PC-9 (cell line): ENCODE results near the gene RLN3. TPM values are rescaled to one million over a fixed set of nuclear protein-coding genes. Genes with fewer than 3 reads are reported as not detected.

Experiments
- BruUV-seq: library from RNA; stranded (reverse); fragments of 400-500 nt; replicated peaks from 2 replicates; lab custom pipeline; 2021; lab: Mats Ljungman, UMichigan
- CTCF ChIA-PET: fragments of 300-600 bp; sonication (Branson Sonifier 250); formaldehyde crosslinking; loops from one replicate; lab custom pipeline; 2022; ENCODE audit warnings: antibody characterized with exemption; lab: Charles Lee
- POLR2A ChIA-PET: fragments of 300-600 bp; sonication (Branson Sonifier 250); formaldehyde crosslinking; loops from one replicate; lab custom pipeline; 2022; ENCODE audit warnings: antibody characterized with exemption; ENCODE audit not compliant: unreplicated experiment; lab: Charles Lee
- DNase-seq, 2 experiments: peaks; one replicate each; pipeline versions ENCODE4 v3.0.0 to v3.0.0-alpha.2; 2015 to 2022; ENCODE audit warnings: mixed read lengths in 1 of 2
- H2AFZ ChIP-seq: fragments of 200-600 bp; sonication (generic); 2 replicates; pipeline ENCODE4 v1.8.1; 2017; ENCODE audit warnings: antibody characterized with exemption
- H3F3A ChIP-seq: fragments of 200-600 bp; sonication (generic); 2 replicates; pipeline ENCODE4 v1.8.1; 2017; ENCODE audit warnings: antibody characterized with exemption, mild to moderate bottlenecking, low read depth; ENCODE audit not compliant: insufficient read depth
- H3K27ac ChIP-seq: fragments of 200-600 bp; sonication (generic); 2 replicates; pipeline ENCODE4 v1.6.1; 2016; ENCODE audit warnings: mixed run types
- H3K27me3 ChIP-seq: fragments of 200-600 bp; sonication (generic); 2 replicates; pipeline ENCODE4 v1.6.1; 2016; ENCODE audit warnings: low read depth, mixed run types; ENCODE audit not compliant: insufficient read depth
- H3K36me3 ChIP-seq: fragments of 200-600 bp; sonication (generic); 2 replicates; pipeline ENCODE4 v1.6.1; 2016; ENCODE audit warnings: low read depth, mixed run types
- H3K4me1 ChIP-seq: fragments of 200-600 bp; sonication (generic); replicated peaks from 2 replicates; pipeline ENCODE4 v1.6.1; 2016; ENCODE audit warnings: mixed run types; ENCODE audit not compliant: insufficient read depth
- H3K4me2 ChIP-seq: fragments of 200-600 bp; sonication (generic); 2 replicates; pipeline ENCODE4 v1.6.1; 2017; ENCODE audit warnings: mixed run types
- H3K4me3 ChIP-seq: fragments of 200-600 bp; sonication (generic); 2 replicates; pipeline ENCODE4 v1.6.1; 2016; ENCODE audit warnings: mixed run types
- H3K79me2 ChIP-seq: fragments of 200-600 bp; sonication (generic); 2 replicates; pipeline ENCODE4 v1.6.1; 2017; ENCODE audit warnings: low read depth, mixed run types
- H3K9me2 ChIP-seq: fragments of 200-600 bp; sonication (generic); 2 replicates; pipeline ENCODE4 v1.8.1; 2017; ENCODE audit warnings: mild to moderate bottlenecking; ENCODE audit not compliant: insufficient read depth
- H3K9me3 ChIP-seq: fragments of 200-600 bp; sonication (generic); 2 replicates; pipeline ENCODE4 v1.8.1; 2016; ENCODE audit warnings: low read depth; ENCODE audit not compliant: insufficient read depth
- H4K20me1 ChIP-seq: fragments of 200-600 bp; sonication (generic); 2 replicates; pipeline ENCODE4 v1.8.1; 2017; ENCODE audit not compliant: insufficient read depth
- EZH2 ChIP-seq: fragments of 200-600 bp; sonication (generic); IDR thresholded peaks from 2 replicates; pipeline ENCODE4 v1.8.0; 2017; ENCODE audit warnings: antibody characterized with exemption, low read depth
- intact Hi-C: fragments of 100-400 bp; cut with micrococcal nuclease; formaldehyde crosslinking; loops from one replicate; pipeline ENCODE4 v1.10.0; 2022; ENCODE audit not compliant: unreplicated experiment
- total RNA-seq: library from RNA; stranded (reverse); gene quantifications from 2 replicates; pipeline ENCODE4 v1.2.3, GENCODE V29; 2021
- TF ChIP-seq, protein P1 (sequence below): fragments of 200-600 bp; sonication (generic); conservative IDR thresholded peaks from 2 replicates; pipeline ENCODE4 v1.6.1; 2017; ENCODE audit warnings: mixed run types, antibody characterized with exemption, mild to moderate bottlenecking, moderate library complexity

RLN3 gene
- total RNA-seq, 1 experiment from 2014 or later = not detected

GRCh38 chr19:14073925-14074838 is 46.2 kb downstream of the RLN3 start:
- TF ChIP-seq, protein P1, sequence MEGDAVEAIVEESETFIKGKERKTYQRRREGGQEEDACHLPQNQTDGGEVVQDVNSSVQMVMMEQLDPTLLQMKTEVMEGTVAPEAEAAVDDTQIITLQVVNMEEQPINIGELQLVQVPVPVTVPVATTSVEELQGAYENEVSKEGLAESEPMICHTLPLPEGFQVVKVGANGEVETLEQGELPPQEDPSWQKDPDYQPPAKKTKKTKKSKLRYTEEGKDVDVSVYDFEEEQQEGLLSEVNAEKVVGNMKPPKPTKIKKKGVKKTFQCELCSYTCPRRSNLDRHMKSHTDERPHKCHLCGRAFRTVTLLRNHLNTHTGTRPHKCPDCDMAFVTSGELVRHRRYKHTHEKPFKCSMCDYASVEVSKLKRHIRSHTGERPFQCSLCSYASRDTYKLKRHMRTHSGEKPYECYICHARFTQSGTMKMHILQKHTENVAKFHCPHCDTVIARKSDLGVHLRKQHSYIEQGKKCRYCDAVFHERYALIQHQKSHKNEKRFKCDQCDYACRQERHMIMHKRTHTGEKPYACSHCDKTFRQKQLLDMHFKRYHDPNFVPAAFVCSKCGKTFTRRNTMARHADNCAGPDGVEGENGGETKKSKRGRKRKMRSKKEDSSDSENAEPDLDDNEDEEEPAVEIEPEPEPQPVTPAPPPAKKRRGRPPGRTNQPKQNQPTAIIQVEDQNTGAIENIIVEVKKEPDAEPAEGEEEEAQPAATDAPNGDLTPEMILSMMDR = peak; percentile 38; the same call in 1 of the 2 replicates
- no peak for TF ChIP-seq EZH2
- intact Hi-C loops = loop anchor here (2.0 to 5.0 kb wide), 3 partner anchors 42 to 477 kb away; partner anchors contain the start of genes IL27RA and RFX1
- Histone ChIP-seq H3K27me3 (no peaks in the 10 kb centered on the region), H3K4me1 (0 out of 2 replicates have a peak, but pooled peaks cover 10% of the 10 kb centered on the region), H3K79me2 (no peaks in the 10 kb centered on the region), H3K9me2 (no peaks in the 10 kb centered on the region), H3K4me3 (peak overlapping the region; percentile 72), H4K20me1 (no peaks in the 10 kb centered on the region), H3K4me2 (peak overlapping the region; percentile 93), H3K36me3 (no peaks in the 10 kb centered on the region), H2AFZ (peak overlapping the region; percentile 83), H3K27ac (no peak overlapping the region), H3F3A (peaks cover 29% of the 10 kb centered on the region), H3K9me3 (no peaks in the 10 kb centered on the region)
- POLR2A ChIA-PET = interaction anchor here (0.5 kb wide), 1 partner anchor 212 kb away, joined by 8 read pairs; no protein-coding TSS in a partner anchor
- CTCF ChIA-PET = interaction anchor here (0.9 to 1.3 kb wide), 2 partner anchors 181 to 194 kb away, joined by 5 to 6 read pairs; no protein-coding TSS in a partner anchor
- DNase-seq = peak; percentile 39 to 50
- TSS peak; percentile 53 for BruUV-seq

DNA sequence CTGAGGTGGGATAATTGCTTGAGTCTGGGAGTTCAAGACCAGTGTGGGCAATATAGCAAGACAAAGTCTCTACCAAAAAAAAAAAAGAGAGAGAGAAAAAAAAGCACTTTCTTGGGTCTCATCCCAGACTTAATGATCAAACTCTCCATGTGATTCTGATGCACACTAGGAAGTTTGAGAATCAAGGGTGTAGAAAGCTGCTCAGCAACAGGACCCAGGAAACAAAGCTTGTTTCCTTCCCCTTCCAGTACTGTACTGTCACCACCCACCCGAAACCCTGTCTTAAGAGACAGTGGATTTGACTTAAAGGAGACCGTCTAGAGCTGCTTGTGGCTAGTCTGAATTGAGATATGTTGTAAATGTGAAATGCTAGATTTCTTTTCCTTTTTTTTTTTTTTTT is 50.5 kb downstream of the RLN3 start:
- intact Hi-C loops = no loop called here
- no peaks in the 10 kb centered on the region for H3K9me2 ChIP-seq
- H2AFZ ChIP-seq = no peak overlapping the region
- H3K4me1 ChIP-seq = peaks cover 26% of the 10 kb centered on the region
- H4K20me1 ChIP-seq = no peaks in the 10 kb centered on the region
- no peaks in the 10 kb centered on the region for H3K36me3 ChIP-seq
- CTCF ChIA-PET = interaction anchor here (0.6 to 0.7 kb wide), 4 partner anchors 54 to 304 kb away, joined by 4 to 7 read pairs (median 6); partner anchors contain the start of genes ASF1B and C19orf53
- H3K9me3 ChIP-seq = no peaks in the 10 kb centered on the region
- TF ChIP-seq, protein P1 = no peak
- TF ChIP-seq EZH2 = no peak
- peaks cover 14% of the 10 kb centered on the region for H3K79me2 ChIP-seq
- no TSS peak for BruUV-seq
- H3F3A ChIP-seq = peaks cover 15% of the 10 kb centered on the region; the same call in 1 of the 2 replicates
- H3K4me3 ChIP-seq = no peak overlapping the region
- H3K27ac ChIP-seq = no peak overlapping the region
- DNase-seq = no peak
- H3K27me3 ChIP-seq = no peaks in the 10 kb centered on the region
- POLR2A ChIA-PET = interaction anchor here (0.5 to 0.6 kb wide), 2 partner anchors 71 to 155 kb away, joined by 3 to 6 read pairs; no protein-coding TSS in a partner anchor
- H3K4me2 ChIP-seq = no peak overlapping the region

Other genes with a start within 250 kb of the RLN3 start
- gene ZSWIM4, start 232.7 kb upstream of the RLN3 start, total RNA-seq = 15.2 and 15.8 TPM in 2 replicates
- gene NANOS3, start 151.0 kb upstream of the RLN3 start, total RNA-seq = 1.7 and 2.1 TPM in 2 replicates
- 13.7 and 13.9 TPM in 2 replicates for gene BRME1, start 122.0 kb upstream of the RLN3 start, total RNA-seq
- gene CC2D1A, start 121.9 kb upstream of the RLN3 start, total RNA-seq = 55.1 and 55.8 TPM in 2 replicates
- gene PODNL1, start 89.7 kb upstream of the RLN3 start, total RNA-seq = 3.2 and 6.4 TPM in 2 replicates
- gene DCAF15, start 75.6 kb upstream of the RLN3 start, total RNA-seq = 31.7 and 35.3 TPM in 2 replicates
- gene RFX1, start 21.8 kb upstream of the RLN3 start, total RNA-seq = 20.6 and 25.5 TPM in 2 replicates
- 7.8 and 11.9 TPM in 2 replicates for gene IL27RA, start 3.6 kb downstream of the RLN3 start, total RNA-seq
- 25.0 and 28.8 TPM in 2 replicates for gene PALM3, start 33.9 kb downstream of the RLN3 start, total RNA-seq
- 6.7 and 10.5 TPM in 2 replicates for gene MISP3, start 44.6 kb downstream of the RLN3 start, total RNA-seq
- gene C19orf67, start 57.6 kb downstream of the RLN3 start, total RNA-seq = not detected in 2 replicates
- 50.3 and 54.7 TPM in 2 replicates for gene SAMD1, start 62.6 kb downstream of the RLN3 start, total RNA-seq
- 62.0 and 82.8 TPM in 2 replicates for gene PRKACA, start 89.6 kb downstream of the RLN3 start, total RNA-seq
- gene ASF1B, start 108.4 kb downstream of the RLN3 start, total RNA-seq = 67.4 and 71.2 TPM in 2 replicates
- gene ADGRL1, start 178.0 kb downstream of the RLN3 start, total RNA-seq = 28.5 and 31.5 TPM in 2 replicates